IMR-90 (cell line): Measurements from ENCODE around the gene CCDC150. TPM values are rescaled to one million over a fixed set of nuclear protein-coding genes. Genes with fewer than 3 reads are reported as not detected.
"Not testable (repeated sequence)": the region's sequence is repeated elsewhere in the genome, so short reads cannot be mapped to it uniquely, and the experiment has no call there.

Source experiments
- ATAC-seq: fragments of 200-7000 bp; cut with Tn5 transposase; 2 replicates; pipeline ENCODE4 v1.9.1; 2020; ENCODE audit warnings: low read depth, mild to moderate bottlenecking, moderate library complexity
- BruUV-seq: library from RNA; stranded (reverse); fragments of 400-500 nt; replicated peaks from 2 replicates; lab custom pipeline; 2021; lab: Mats Ljungman, UMichigan
- CTCF ChIA-PET: fragments of 300-600 bp; formaldehyde crosslinking; extraction: SDS; loops from one replicate; lab custom pipeline; 2021; ENCODE audit warnings: antibody characterized with exemption; lab: Yijun Ruan, JAX
- POLR2A ChIA-PET: fragments of 300-600 bp; sonication (Branson Sonifier 250); formaldehyde crosslinking; loops from one replicate; lab custom pipeline; 2022; ENCODE audit warnings: antibody characterized with exemption; ENCODE audit not compliant: unreplicated experiment; lab: Charles Lee
- DNase-seq: peaks from one replicate; pipeline ENCODE4 v3.0.0; 2013
- H2AFZ ChIP-seq: replicated peaks from 2 replicates; pipeline ENCODE3; 2013; ENCODE audit warnings: low read length, mild to moderate bottlenecking; ENCODE audit not compliant: poor library complexity
- H2AK5ac ChIP-seq: 2 replicates; pipeline ENCODE4 v1.6.1; 2013; ENCODE audit warnings: low read depth, low read length, inconsistent platforms
- H2AK9ac ChIP-seq: replicated peaks from 2 replicates; pipeline ENCODE3; 2013; ENCODE audit warnings: mild to moderate bottlenecking, low read depth, low read length, moderate library complexity; ENCODE audit not compliant: poor library complexity
- H2BK120ac ChIP-seq: 2 replicates; pipeline ENCODE4 v1.6.1; 2013; ENCODE audit warnings: low read depth, low read length, inconsistent platforms
- H2BK15ac ChIP-seq: 3 replicates; pipeline ENCODE4 v1.6.1; 2013; ENCODE audit warnings: low read depth, low read length, inconsistent platforms
- H2BK20ac ChIP-seq: 2 replicates; pipeline ENCODE4 v1.6.1; 2013; ENCODE audit warnings: low read depth, mild to moderate bottlenecking, inconsistent platforms, low read length, moderate library complexity
- H2BK5ac ChIP-seq: 2 replicates; pipeline ENCODE4 v1.6.1; 2013; ENCODE audit warnings: mild to moderate bottlenecking, low read depth, low read length, inconsistent platforms; ENCODE audit not compliant: poor library complexity, severe bottlenecking
- H3K14ac ChIP-seq: replicated peaks from 2 replicates; pipeline ENCODE4 v1.6.1; 2013; ENCODE audit warnings: low read depth, low read length, inconsistent platforms
- H3K18ac ChIP-seq: 2 replicates; pipeline ENCODE4 v1.6.1; 2013; ENCODE audit warnings: low read depth, low read length, control low read depth
- H3K23ac ChIP-seq: 2 replicates; pipeline ENCODE4 v1.6.1; 2013; ENCODE audit warnings: low read depth, low read length, inconsistent platforms
- H3K27ac ChIP-seq: 2 replicates; pipeline ENCODE4 v1.5.1; 2013; ENCODE audit warnings: mild to moderate bottlenecking, control low read depth, low read length; ENCODE audit not compliant: insufficient read depth
- H3K27me3 ChIP-seq: 2 replicates; pipeline ENCODE4 v1.6.1; 2013; ENCODE audit warnings: low read length; ENCODE audit not compliant: control insufficient read depth, insufficient read depth
- H3K36me3 ChIP-seq: 2 replicates; pipeline ENCODE4 v1.6.1; 2013; ENCODE audit warnings: low read length, mixed read lengths; ENCODE audit not compliant: control insufficient read depth, insufficient read depth
- H3K4ac ChIP-seq: 2 replicates; pipeline ENCODE4 v1.6.1; 2013; ENCODE audit warnings: low read depth, low read length, inconsistent platforms
- H3K4me1 ChIP-seq: 2 replicates; pipeline ENCODE4 v1.6.1; 2013; ENCODE audit warnings: low read length, mixed read lengths; ENCODE audit not compliant: control insufficient read depth, insufficient read depth
- H3K4me2 ChIP-seq: 2 replicates; pipeline ENCODE4 v1.6.1; 2013; ENCODE audit warnings: low read depth, mild to moderate bottlenecking, control low read depth, low read length, moderate library complexity
- H3K4me3 ChIP-seq: 2 replicates; pipeline ENCODE4 v1.5.1; 2013; ENCODE audit warnings: low read depth, mild to moderate bottlenecking, control low read depth, low read length, moderate library complexity; ENCODE audit not compliant: insufficient read depth
- H3K56ac ChIP-seq: 2 replicates; pipeline ENCODE4 v1.6.1; 2013; ENCODE audit warnings: low read length, inconsistent platforms; ENCODE audit not compliant: insufficient read depth; ENCODE audit errors: extremely low read depth
- H3K79me1 ChIP-seq, 2 experiments: 2 replicates each; pipeline ENCODE4 v1.6.1; 2013; ENCODE audit warnings: low read length in 2 of 2, inconsistent platforms in 1 of 2, low read depth in 1 of 2
- H3K9ac ChIP-seq: 2 replicates; pipeline ENCODE4 v1.6.1; 2013; ENCODE audit warnings: low read depth, low read length, control low read depth
- H3K9me1 ChIP-seq: 2 replicates; pipeline ENCODE4 v1.6.1; 2013; ENCODE audit warnings: low read length, inconsistent platforms; ENCODE audit not compliant: insufficient read depth
- H3K9me3 ChIP-seq: 2 replicates; pipeline ENCODE4 v1.6.1; 2013; ENCODE audit warnings: low read length; ENCODE audit not compliant: control insufficient read depth, insufficient read depth
- H4K20me1 ChIP-seq: 2 replicates; pipeline ENCODE4 v1.6.1; 2013; ENCODE audit warnings: low read length, inconsistent platforms; ENCODE audit not compliant: insufficient read depth
- H4K5ac ChIP-seq: 2 replicates; pipeline ENCODE4 v1.6.1; 2013; ENCODE audit warnings: mild to moderate bottlenecking, low read depth, low read length, control low read depth
- H4K8ac ChIP-seq, 2 experiments: 2 replicates each; pipeline ENCODE4 v1.6.1; 2013; ENCODE audit warnings: low read depth in 2 of 2, low read length in 2 of 2, control low read depth in 1 of 2, inconsistent platforms in 1 of 2
- H4K91ac ChIP-seq: 2 replicates; pipeline ENCODE4 v1.6.1; 2013; ENCODE audit warnings: low read depth, low read length, inconsistent platforms; ENCODE audit not compliant: insufficient read depth
- whole genome bisulfite sequencing, 2 experiments: methylation state at CpG; one replicate each; pipeline versions ENCODE4 v1.1.5 to v1.1.7; 2013; ENCODE audit warnings: missing lambda C conversion rate in 2 of 2; ENCODE audit not compliant: insufficient read length in 1 of 2; ENCODE audit errors: extremely low coverage in 2 of 2; 5-methylcytosine and 5-hydroxymethylcytosine counted together
- dilution Hi-C: fragments of 300-500 bp; cut with HindIII; formaldehyde crosslinking; loops from one replicate; pipeline ENCODE4 v1.14.3; 2018; ENCODE audit warnings: low sequenced_read_pairs; ENCODE audit not compliant: unreplicated experiment
- in situ Hi-C: fragments of 300-500 bp; cut with MboI; formaldehyde crosslinking; loops from 3 replicates; pipeline ENCODE4 v1.14.3; 2019; ENCODE audit warnings: low sequenced_read_pairs, inconsistent platforms, mixed read lengths
- intact Hi-C: fragments of 100-400 bp; cut with micrococcal nuclease; formaldehyde crosslinking; loops from 2 replicates; pipeline ENCODE4 v1.10.0; 2022
- polyA plus RNA-seq, 3 experiments: library from polyadenylated mRNA; depleted of rRNA; stranded (reverse); fragments of >200 nt; gene quantifications; 2 replicates each; pipeline ENCODE4 v1.2.3, GENCODE V29; 2012; ENCODE audit warnings: low replicate concordance in 1 of 3
- total RNA-seq: library from RNA; depleted of rRNA; stranded (reverse); fragments of >200 nt; gene quantifications from 2 replicates; pipeline ENCODE4 v1.2.3, GENCODE V29; 2012

The CCDC150 gene
- total and polyA plus RNA-seq, 2 of the 4 experiments (the other 2 are of a cell fraction): 3.8 to 4.3 TPM

GRCh38 chr2:196686737-196687136 is 47.2 kb downstream of the CCDC150 start:
- H2AK5ac ChIP-seq, H2BK15ac ChIP-seq, H3K9ac ChIP-seq, H2BK5ac ChIP-seq, H3K4ac ChIP-seq, H3K4me1 ChIP-seq, H4K8ac ChIP-seq, H4K20me1 ChIP-seq, H2AFZ ChIP-seq, H3K18ac ChIP-seq, H3K27ac ChIP-seq, H3K56ac ChIP-seq, dilution Hi-C loops, H3K23ac ChIP-seq, H3K9me3 ChIP-seq, H3K79me1 ChIP-seq, CTCF ChIA-PET, H3K36me3 ChIP-seq, POLR2A ChIA-PET, H3K27me3 ChIP-seq, H2BK120ac ChIP-seq, ATAC-seq, BruUV-seq, H3K9me1 ChIP-seq, intact Hi-C loops, H3K4me2 ChIP-seq, H2AK9ac ChIP-seq, DNase-seq, H3K4me3 ChIP-seq, H4K5ac ChIP-seq, H3K14ac ChIP-seq, in situ Hi-C loops, H2BK20ac ChIP-seq, H4K91ac ChIP-seq: not testable (repeated sequence)
- no CpG with 5 or more reads among the region's 2 CpGs for WGBS, 2 experiments
